ENCODE results near the gene NMUR1. TPM values are rescaled to one million over a fixed set of nuclear protein-coding genes. Genes with fewer than 3 reads are reported as not detected.
"Not testable (repeated sequence)": the region's sequence is repeated elsewhere in the genome, so short reads cannot be mapped to it uniquely, and the experiment has no call there.

The NMUR1 gene, protein sequence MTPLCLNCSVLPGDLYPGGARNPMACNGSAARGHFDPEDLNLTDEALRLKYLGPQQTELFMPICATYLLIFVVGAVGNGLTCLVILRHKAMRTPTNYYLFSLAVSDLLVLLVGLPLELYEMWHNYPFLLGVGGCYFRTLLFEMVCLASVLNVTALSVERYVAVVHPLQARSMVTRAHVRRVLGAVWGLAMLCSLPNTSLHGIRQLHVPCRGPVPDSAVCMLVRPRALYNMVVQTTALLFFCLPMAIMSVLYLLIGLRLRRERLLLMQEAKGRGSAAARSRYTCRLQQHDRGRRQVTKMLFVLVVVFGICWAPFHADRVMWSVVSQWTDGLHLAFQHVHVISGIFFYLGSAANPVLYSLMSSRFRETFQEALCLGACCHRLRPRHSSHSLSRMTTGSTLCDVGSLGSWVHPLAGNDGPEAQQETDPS
- polyA plus RNA-seq (ENCODE audit: insufficient read depth in 1 of 5, insufficient read length in 5 of 5, low replicate concordance in 1 of 5): under 1 TPM; 0.34 to 0.75 (median 0.55) TPM
- long read RNA-seq, donor 1, partial matches to known transcripts: 0 of 2 reads
- long read RNA-seq, donor 1, other reads (novel, unspliced or antisense): 0 of 2 reads
- long read RNA-seq, donor 2: 0 reads
- long read RNA-seq, donor 3: 0 reads
- long read RNA-seq, donor 4: 0 reads
- long read RNA-seq, donor 5: 0 reads
- long read RNA-seq, donor 6: 0 reads
- long read RNA-seq, donor 7: 0 reads
- long read RNA-seq, donor 8, partial matches to known transcripts: 0 of 1 reads
- long read RNA-seq, donor 8, other reads (novel, unspliced or antisense): 0 of 1 reads

DNA sequence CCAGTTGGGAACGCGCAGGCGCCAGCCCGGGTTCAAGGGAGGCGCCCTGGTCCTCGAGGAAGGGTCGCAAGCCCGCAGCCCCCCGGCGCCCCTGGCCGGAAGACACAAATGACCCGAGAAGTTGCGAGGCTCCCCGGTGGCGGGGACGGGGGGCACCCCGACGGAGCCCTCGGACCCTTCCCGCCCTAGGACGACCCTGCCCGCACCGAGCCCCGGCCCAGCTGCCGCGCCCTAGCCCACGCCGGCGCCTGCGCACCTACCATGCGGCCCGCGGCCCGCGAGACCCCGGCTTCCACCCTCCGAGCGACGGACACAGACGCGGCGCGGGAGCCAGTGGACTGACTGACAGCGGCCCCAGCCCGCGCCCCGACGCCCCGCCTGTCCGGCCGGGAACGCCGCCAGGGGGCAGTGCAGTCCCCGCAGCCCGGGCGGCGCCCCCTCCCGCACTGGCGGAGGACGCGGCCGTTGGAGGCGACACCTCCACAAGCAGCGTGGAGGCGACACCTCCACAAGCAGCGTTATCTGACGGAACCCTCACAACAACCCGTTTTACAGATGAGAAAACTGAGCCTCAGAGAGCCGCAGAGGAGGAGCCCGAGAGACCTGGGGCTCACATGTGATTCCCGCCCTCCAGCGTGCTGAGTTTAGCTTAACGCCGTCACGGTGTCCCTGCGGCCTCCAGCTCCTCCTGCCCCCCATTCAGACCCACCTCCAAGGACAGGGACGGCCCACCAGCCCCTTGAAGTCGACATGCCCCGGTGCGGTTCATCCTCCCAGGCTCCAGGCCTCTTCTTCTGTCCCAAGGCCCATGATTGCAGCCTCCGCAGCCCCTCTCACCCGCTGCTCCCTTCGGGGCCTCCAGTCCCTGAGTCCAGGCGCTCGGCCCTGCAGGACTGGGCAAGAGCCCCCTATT lies at the start of gene NMUR1:
TSS of gene NMUR1 (minus strand) at position 347 of the 913 bp plus-strand sequence. CDS start at position 263, 84 bp downstream.
- DNase-seq: peak in 1 of 2 donors; percentile 29

DNA sequence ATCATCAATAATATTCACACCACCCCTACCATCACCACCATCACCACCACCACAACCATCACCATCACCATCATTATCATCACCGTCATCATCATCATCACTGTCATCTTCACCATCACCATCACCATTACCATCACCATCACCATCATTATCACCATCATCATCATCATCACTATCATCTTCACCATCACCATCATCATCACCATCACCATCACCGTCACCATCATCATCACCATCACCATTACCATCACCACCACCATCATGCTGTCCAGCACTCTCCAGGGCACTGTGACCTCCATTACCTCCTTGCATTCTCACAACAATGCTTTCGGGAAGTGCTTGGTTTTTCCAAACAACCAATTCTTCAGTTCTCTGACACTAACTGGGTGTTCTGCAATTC lies 49.3 kb upstream of the NMUR1 start:
- DNase-seq: no peak

DNA sequence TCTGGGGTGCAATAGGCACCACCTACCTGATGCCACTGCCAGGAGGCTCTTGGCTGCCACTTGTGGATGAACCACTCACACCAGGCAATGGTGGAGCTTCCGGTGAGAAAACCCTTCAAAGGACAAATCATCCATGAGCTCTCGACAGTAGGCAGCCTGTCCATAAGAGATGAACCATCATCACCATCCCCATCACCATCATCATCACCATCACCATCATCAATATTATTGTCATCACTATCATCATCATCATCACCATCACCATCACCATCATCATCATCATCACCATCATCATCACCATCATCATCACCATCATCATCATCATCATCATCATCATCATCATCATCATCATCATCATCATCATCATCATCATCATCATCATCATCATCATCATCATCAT lies 48.4 kb upstream of the NMUR1 start:
- not testable (repeated sequence) for DNase-seq

DNA sequence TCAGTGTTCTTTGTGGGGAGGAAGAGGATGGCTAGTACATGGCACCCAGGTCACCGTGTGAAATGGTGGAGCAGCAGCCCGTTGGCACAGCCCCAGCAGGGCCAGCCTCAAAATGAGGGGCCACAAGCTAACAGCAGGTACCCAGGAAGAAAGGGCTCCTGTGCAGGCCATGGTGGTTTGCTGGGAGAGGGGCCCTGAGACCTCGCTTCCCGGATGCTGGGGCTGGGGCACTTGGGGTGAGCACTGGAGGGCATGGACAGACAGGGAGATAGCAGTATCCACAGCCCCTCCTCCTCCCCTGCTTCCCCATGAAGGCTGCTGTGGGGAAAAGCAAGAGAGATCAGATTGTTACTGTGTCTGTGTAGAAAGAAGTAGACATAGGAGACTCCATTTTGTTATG lies 46.2 kb upstream of the NMUR1 start:
- DNase-seq: no peak

DNA sequence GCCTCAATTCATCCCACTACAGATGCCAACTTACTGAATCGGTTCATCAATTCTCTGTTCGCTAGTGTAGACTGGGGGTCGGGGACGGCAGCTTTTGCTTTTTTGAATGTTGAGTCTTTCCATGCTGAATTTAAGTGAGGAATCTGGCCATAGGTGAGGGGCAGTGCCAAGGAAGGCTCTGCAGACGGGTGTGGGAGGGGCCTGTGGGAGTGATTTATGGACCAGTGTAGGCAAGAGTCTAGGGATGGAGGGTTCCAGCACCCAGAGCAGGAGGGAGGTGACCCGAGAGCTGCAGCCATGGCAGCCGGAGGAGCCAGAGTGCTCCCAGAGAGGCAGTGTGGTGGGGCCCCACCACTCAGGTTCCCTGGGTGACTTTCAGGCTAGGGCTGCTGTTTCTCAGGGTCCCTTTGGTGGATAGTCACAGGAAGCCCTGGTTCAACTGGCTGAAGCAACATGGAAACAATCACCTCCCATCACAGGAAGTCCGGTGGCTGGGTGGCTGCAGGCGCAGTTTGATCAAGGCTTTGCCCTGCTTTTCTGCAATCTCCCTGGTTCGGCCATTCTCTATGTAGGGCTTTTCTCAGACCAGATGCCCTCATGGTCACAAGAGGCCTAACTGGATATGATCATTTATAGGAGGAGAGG lies 45.5 kb upstream of the NMUR1 start:
- DNase-seq: no peak

DNA sequence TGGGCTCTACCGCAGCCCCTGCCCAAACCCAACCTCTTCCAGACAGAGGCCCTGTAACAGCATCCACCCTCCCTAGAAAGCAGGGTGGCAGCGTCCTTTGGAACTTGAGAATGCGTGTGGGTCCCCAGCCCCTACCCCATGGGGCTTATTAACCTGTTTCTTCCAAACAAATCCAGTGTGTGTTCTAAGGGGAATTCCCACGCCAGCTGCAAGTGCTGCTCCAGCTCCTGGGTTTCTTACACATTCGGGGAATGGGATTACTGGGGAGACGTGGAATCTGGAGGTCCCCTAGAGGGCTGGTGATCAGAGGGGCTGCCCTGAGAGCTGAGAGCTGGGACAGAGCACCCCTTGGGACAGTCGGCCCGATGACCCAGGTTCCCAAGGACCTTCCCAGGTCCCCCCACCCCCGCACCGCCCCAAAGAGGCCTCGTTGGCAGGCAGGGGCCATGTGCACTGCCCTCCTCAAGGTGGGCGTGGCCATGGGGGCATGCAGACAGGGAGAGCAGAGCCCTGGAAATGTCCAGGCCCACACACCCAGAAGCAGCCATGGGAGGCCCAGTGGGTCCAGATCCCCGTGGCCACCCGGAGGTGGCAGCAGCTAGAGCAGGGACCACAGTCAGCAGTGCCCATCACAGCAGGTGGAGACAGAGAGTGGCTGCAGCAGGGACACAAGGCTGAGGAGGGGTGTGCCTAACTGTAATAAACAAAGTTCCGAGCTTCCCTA lies 43.6 kb upstream of the NMUR1 start:
- DNase-seq: no peak

DNA sequence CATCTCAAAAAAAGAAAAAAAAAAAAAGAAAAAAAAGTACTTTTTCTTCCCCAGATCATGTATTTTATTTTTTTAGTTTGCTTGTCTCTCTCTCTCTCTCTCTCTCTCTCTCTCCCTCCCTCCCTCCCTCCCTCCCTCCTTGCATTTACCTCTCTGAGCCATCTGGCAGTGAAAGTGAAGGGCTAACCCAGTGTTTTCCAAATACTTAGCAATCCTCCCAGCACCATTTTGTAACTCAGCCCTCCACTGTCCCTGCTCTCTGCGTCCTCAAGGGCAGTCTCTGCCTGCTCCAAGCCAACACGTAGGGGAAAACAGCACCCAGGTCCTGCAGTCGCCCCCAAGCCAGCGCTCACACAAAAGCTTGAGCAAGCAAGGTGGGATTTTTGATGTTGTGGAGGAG lies 42.9 kb upstream of the NMUR1 start:
- no peak for DNase-seq

DNA sequence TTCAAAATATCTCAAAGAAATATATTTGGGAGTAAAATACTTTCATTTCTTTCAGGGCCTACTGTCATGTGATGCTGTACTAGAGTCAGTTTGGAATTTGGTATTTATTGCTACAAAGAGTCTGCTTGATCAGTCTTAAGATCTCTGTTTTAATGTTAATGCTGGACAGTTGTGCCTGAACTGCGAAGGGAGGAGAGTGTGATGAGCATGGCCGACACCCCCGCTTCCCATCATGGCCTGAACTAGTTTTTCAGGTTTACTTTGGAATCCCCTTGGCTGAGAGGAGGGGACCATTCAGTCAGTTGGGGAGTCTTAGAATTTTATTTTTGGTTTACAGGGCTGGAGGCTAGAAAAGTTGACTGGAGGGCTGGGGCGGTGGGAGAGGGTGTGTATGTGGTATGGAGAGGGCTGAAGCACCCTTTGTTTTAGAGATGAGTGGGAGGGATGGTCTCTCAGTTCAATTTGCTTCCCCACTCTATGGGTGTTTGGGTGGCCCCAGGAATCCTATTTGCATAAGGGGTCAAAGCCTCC lies 41.5 kb upstream of the NMUR1 start:
- DNase-seq: no peak

DNA sequence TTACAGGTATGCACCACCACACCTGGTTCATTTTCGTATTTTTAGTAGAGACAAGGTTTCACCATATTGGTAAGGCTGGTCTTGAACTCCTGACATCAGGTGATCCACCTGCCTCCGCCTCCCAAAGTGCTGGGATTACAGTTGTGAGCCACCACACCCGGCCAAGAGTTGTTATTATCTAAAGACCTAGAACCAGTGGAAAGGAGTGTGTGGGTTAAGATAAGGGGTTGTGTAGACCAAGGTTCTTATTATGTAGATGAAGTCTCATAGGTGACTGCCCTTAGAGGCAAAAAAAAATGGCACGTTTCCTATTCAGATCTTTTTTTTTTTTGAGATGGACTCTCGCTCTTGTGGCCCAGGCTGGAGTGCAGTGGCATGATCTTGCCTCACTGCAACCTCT lies 40.7 kb upstream of the NMUR1 start:
- DNase-seq: not testable (repeated sequence)

DNA sequence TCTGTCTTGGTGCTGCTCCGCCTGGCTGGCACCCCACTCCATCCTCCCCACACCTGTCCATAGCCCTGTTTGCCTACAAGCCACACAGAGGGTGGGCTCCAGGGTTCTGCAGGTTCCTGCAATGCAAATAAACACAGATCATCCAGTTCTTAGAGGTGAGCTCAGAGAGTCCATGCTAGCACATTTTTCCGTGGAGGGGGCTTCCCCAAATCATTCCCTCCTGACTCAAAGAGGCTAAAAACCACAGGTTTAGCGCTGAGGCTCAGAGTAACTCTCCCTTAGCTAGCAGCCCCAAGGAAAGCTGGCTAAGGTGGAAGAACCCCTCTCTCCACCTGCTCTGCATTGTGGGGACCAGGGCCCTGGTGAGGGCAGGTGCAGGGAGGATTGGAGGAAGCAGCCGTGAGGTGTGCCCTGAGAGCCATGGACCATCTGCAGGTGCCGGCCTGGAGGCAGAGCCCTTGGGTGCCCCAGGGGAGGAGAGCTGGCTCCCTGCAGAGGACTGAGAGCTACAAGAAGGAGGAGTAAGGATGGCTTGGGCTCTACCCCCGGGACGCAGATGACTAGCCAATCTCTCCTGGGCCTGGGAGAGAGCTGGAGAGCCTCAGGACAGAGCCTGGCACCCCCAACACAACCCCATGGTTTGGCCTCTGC lies 38.7 kb upstream of the NMUR1 start:
- no peak for DNase-seq

DNA sequence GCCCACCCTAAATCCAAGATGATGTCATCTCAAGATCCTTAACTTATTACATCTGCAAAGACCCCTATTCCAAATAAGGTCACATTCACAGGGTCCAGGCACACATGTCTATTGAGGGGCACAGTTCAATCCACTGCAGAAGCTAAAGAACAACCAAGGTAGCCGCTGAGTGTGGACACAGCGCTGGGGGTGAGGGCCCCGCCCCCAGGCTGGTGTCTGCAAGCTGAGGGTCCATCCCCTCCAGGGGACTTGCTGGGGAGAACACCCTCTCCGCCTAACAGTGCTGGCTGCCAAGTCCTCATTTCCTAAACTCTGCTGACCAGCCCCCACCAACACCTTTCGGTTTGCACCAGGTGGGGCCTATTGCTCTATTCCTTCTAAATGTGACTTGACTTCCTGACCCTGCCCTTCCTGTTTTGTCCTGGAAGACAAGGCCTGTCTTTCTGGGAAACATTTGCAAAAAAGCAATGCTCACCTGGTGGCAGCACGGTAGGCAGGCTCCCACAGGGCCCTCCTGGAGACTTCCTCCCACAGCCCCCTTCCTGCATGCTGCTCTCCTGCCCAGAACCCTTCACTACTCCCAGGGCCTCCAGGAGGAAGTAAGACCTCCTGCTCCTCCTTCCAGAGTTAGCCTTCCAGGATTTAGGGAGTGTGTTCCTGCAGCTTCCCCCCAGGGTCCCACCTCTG lies 38.0 kb upstream of the NMUR1 start:
- DNase-seq: no peak

DNA sequence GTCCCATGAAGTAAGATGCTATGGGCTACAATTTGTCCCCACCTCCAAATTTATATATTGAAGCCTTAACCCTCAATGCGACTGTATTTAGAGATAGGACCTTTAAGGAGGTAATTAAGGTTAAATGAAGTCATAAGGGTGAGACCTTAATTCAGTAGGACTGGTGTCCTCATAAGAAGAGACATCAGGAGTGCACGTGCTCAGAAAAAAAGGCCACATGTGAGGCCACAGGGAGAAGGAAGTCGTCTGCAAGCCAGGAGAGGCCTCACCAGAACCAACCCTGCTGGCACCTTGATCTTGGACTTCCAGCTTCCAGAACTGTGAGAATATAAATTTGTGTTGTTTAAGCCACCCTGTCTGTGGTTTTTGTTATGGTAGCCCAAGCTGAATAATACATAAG lies 36.9 kb upstream of the NMUR1 start:
- DNase-seq: no peak

DNA sequence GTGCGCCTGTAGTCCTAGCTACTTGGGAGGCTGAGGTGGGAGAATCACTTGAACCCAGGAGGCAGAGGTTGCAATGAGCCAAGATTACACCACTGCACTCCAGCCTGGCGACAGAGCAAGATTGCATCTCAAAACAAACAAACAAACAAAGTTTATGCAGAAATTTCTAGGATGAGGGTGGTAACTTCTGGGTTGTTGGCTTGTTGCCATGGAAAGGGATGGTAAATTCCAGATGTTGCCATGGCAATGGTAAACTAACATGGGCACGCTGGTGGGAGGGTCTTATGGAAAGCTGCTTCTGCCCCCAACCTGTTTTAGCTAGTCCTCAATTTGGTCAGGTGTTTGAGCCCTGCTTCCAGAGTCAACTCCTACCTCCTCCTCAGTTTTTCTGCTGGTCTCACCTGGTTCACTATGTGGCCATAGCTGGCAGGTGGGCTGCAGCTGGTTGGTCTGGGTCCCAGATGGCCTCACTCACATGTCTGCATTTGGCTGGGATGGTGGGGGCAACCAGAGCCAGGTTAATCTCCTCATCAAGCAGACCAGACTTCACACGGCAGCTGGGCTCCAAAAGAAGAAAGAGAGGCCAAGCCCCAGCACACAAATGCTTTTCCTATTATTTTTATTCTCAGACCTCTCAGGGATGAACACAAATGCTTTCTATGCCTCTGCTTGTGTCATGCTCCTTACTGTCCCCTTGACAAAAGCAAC lies 35.8 kb upstream of the NMUR1 start:
- DNase-seq: no peak

DNA sequence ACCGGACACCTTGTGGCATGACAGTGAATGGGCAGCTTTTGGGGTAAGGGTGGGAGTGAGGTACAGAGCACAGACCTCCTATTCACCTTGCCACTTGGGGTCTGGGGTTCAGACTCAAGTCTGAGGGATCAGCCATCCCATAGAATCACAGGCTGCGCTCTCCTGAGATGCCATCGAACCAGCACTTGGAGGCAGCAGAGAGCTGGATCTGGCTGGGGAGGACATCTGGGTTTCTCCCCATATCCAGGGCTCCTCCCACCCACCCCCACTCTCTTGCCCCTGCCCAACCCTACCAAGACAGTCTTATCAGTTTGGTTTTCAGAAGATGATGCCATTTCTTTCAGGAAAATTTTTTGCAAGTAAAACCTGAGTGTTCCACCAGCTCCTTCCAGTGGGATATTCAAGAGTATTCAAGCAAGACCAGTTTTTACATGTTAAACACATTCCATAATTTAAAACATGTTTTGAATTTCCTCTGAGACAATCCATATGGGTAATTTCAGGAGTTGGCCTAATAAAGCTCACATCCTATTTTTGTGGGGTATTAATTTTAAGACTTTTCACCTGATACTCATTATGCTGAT lies 33.2 kb upstream of the NMUR1 start:
- DNase-seq: peak in 1 of 2 donors; percentile 24

DNA sequence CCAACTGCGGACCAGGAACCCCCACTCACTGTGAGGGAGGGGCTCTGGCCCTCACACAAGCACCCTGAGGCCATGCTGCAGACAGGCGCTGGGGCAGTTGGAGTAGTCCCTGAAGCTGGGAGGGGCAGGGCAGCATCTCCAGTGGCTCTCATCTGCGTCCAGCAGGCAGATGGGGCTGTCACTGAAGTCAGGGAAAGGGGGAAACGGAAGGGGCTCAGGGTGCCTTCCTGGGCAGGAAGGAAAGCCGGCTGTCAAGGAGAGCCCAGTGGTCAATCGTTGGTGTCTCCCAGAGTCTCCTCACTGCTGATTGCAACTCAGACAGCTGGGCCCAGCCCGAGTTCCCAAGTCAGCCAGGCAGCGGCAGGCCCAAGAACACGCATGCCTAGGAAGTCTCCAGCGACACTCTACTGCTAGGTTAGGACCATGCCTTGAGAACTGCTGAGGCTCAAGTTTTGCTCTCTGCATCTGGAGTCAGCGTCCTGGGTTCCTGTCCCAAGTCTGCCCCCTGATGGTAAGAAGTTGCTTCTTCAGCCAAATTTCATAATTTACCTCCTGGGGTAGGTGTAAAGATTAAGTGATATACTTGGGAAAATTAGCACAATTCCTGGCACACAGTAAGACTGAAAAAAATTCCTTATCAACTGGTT lies 27.4 kb upstream of the NMUR1 start:
- DNase-seq: peak; percentile 70 to 83

DNA sequence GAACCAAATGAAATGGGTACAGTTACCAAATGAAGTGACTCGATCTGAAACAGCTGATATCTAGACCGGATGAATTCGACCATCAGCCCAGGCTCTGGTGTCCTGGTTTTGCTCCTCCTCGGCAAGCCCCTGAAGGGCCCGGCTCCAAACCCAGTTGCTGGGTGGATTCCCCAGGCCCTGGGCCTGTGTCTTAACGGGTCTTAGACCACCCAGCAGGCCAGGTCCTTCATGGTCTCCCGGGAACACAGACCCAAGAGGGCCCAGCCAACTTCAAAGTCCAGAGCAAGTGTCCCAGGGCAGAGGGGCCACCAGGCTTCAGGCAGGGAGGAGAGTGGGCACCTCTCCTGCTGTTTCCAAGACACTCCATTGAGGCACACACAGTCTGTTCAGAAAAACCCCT lies 26.7 kb upstream of the NMUR1 start:
- no peak for DNase-seq

DNA sequence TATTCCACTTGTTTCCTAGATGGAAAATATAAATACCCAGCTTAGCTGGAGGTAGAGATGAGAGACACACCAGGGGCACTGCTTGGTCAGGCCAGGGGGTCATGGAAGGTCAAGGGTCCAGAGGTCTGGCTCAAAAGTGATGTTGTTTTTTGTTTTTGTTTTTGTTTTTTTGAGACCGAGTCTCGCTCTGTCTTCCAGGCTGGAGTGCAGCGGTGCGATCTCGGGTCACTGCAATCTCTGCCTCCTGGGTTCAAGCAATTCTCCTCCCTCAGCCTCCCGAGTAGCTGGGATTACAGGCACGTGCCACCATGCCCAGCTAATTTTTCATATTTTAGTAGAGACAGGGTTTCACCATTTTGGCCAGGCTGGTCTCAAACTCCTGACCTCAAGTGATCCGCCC lies 26.3 kb upstream of the NMUR1 start:
- DNase-seq: not testable (repeated sequence)

All from right lung (tissue), 10 donors.